GM18867 (cell line): ENCODE measurements around the gene USP36.
"Not testable (repeated sequence)": the region's sequence is repeated elsewhere in the genome, so short reads cannot be mapped to it uniquely, and the experiment has no call there.

Experiments used
- ATAC-seq: cut with Tn5 transposase; IDR thresholded peaks from one replicate; pipeline ENCODE4 v1.9.1; 2021; ENCODE audit warnings: mild to moderate bottlenecking, moderate library complexity; ENCODE audit not compliant: unreplicated experiment

USP36 gene

DNA sequence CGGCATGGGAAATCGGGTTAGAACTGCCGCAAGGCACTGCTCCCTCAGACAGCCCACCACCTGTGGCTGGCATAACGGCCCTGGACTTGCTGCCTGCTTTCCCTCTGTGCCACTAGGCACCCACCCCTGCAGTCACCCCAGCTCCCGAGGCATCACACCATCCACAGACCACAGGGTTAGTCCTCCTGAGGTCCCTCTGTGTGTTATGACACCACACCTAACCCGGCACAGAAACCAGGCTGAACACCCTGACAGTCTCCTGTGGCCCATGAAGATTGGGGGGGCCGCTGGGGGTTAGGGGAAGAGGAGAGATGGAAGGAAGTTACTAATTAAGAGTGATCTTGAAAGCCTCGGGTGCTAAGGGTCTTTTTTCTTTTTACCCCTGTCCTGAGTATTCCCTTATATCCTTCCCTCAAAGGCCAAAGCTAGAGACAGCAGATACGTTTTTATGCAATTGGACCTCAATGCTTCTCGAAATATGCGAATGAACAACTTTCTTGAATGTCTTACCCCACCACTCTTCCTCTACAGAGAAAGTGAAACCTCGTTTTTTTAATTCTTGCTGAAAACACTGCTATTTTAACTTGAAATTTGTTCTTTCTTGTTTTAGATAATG, 65.5 kb downstream of the USP36 start:
- ATAC-seq, result peak; percentile 50

- no peak for ATAC-seq
Observed at GRCh38 chr17:78774453-78774852, 66.2 kb downstream of the USP36 start.

- no peak for ATAC-seq
Observed at GRCh38 chr17:78771758-78772382, 68.7 kb downstream of the USP36 start.

DNA sequence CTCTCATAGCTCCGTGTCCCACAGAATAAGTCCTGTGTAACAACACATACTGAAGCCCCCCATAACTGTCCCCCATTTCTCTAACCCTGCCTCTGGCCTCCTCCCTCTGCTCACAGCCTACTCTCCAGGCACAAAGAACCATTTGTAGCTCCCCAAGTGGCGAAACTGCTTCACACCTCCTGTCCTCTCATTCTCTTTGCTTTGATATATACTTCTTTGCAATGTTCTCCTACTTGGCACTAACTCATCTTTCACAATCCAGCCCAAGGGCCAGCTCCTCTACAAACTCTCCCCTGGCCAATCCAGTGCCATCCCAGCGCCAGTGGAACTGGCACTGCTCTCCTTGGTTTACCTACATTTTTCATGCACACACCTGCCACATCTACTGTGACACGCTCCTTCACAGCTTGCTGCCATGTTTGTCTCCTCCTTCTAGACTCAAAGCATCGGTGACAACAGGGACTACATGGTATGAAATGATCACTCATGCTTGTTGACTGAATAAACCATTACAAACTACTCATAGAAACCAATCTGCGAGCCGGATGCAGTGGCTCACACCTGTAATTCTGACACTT, 71.3 kb downstream of the USP36 start:
- no peak for ATAC-seq

GRCh38 chr17:78767806-78768205, 72.8 kb downstream of the USP36 start:
- no peak for ATAC-seq

GRCh38 chr17:78766743-78767294, 73.8 kb downstream of the USP36 start:
- no peak for ATAC-seq

GRCh38 chr17:78766225-78766624, 74.4 kb downstream of the USP36 start:
- ATAC-seq, result no peak

GRCh38 chr17:78765821-78766220, 74.8 kb downstream of the USP36 start:
- no peak for ATAC-seq

GRCh38 chr17:78764871-78765270, 75.7 kb downstream of the USP36 start:
- ATAC-seq, result no peak

DNA sequence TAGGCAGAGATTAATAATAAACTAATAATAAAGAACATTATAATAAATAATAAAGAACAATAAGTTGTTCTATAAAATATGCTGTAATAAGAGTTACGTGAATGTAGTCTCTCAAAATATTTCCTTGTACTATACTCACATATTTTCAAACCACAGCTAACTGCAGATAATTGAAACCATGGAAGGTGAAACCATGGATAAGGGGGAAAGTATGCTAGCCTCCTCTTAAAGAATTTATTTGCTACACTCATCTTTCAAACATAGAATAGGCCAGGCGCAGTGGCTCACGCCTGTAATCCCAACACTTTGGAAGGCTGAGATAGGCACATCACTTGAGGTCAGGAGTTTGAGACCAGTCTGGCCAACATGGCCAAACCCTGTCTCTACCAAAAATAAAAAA, 77.1 kb downstream of the USP36 start:
- ATAC-seq, result no peak

- ATAC-seq, result no peak
Observed at GRCh38 chr17:78761789-78762406, 78.7 kb downstream of the USP36 start.

DNA sequence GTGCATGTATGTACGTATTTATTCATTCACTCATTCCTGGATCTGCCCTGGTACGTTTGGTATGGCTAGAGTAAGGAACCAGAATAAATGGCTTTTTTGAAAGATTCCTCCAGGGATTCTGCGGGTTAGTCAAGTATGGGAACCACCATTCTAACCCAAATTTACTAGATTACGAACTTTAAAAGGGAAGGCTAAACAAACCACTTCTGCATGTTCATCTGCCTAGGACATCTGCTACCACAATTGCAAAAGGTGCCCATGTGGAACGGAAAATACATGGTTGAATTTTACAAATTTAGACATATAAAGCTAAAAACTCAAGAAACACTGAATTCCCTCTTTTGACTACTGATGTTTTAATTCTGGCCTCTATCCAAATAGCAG, 80.7 kb downstream of the USP36 start:
- ATAC-seq, result no peak

DNA sequence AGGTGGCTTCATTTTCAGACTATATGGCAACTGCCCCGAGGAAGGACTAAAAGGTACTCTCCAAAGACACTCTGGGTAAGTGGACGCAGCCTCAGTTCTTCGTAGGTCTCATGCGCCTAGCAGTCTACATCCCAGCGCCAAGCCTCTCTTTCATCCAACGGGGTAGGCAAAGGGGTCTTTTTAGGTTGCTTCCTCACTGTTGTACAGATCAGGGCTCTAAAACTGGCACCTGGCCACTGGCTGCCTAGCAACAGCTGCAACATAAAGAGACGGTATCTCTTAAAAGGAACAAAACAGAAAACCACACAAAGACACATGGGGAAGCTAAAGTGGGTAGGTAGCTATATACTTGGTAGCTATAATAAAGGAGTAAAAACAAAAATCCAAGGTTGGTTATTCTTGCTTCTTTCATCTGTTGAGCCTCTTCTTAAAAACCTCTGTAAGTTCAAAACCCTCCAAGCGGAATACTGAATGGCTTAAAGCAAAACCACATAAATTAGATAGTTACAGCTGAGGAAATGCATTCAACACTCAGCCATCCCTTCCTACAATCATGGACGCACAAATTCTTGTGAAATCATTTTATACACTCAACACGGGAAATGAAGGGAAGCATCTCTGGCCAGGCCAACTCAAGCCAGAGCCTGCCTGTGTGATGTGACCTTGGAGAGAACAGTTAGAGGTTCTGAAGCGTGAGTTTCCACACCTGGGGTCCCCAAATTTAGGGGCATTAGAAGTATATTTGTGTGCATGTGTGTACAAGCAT, 81.2 kb downstream of the USP36 start:
- ATAC-seq, result peak; percentile 65

DNA sequence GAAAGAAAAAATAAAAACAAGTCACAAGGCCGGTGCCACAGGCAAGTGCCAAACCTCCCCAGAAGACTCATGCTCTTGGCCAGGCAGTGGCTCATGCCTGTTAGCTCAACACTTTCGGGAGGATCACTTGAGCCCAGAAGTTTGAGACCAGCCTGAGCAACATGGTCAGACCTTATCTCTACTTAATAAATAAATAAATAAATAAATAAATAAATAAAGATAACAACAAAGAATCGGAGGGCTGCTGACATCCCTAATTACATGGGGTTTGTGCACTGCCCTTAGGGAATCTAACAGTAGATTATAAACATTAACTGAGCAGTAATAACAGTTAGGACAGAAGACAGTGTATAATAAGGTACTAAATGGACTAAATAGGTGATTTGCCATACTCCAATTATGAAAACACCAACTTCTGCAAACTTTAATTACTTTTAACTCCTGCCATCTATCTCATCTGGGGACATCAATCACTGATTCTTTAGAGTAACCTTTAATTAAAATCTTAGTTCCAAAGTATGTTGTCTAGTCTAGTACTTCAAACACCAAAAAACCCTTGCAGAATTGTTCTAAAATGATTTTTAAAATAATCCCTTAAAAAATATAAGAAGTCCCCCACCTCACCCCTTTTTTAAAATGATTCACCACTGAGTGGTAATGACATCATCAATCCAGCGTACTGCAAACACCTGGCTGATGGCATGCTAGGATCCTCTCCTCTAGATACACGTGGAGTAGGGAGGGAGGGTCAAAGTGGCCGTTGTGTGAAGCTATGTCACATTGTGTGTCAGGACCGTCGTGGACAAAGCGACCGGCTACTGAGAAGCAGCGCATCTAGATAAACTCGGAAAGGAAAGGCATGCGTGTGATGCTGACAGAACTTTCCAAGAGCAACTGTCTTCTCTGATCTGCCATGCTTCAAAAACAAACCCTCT, 87.0 kb downstream of the USP36 start:
- ATAC-seq, result no peak

- ATAC-seq, result no peak
Observed at GRCh38 chr17:78751447-78752161, 89.0 kb downstream of the USP36 start.

DNA sequence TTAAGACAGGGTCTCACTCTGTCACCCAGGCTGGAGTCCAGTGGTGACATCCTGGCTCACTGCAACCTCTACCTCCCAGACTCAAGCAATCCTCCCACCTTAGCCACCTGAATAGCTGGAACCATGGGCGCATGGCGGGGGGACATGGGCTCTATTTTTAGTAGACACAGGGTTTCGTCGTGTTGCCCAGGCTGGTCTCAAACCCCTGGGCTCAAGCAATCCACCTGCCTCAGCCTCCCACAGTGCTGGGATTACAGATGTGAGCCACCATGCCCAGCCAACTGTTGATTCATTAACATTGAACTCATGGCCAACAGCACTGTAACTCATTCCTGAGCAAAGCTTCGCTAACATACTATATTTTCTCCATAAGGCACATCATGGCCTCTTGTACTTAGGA, 89.6 kb downstream of the USP36 start:
- ATAC-seq, result not testable (repeated sequence)

GRCh38 chr17:78748730-78749317, 91.8 kb downstream of the USP36 start:
- no peak for ATAC-seq

GRCh38 chr17:78748048-78748729, 92.4 kb downstream of the USP36 start:
- peak; percentile 67 for ATAC-seq
